GM18520 (cell line): ENCODE results near the gene ACSS1.

Source experiments
- ATAC-seq: cut with Tn5 transposase; IDR thresholded peaks from one replicate; pipeline ENCODE4 v1.9.1; 2021; ENCODE audit not compliant: unreplicated experiment

The ACSS1 gene

GRCh38 chr20:24995741-24996448, 62.0 kb downstream of the ACSS1 start:
- no peak for ATAC-seq

GRCh38 chr20:24994470-24995368, 63.2 kb downstream of the ACSS1 start:
- ATAC-seq, result no peak

GRCh38 chr20:24994186-24994465, 63.8 kb downstream of the ACSS1 start:
- no peak for ATAC-seq

- no peak for ATAC-seq
Observed at GRCh38 chr20:24993337-24994185, 64.4 kb downstream of the ACSS1 start.

GRCh38 chr20:24992487-24993205, 65.3 kb downstream of the ACSS1 start, which contains the start of gene APMAP:
Gene APMAP, minus strand, starts transcription at chr20:24992751. Its CDS starts 63 bp downstream, at chr20:24992688.
- peak; percentile 92 for ATAC-seq

- ATAC-seq, result peak; percentile 5
Observed at GRCh38 chr20:24991897-24992486, 65.9 kb downstream of the ACSS1 start.

GRCh38 chr20:24990810-24991252, 67.1 kb downstream of the ACSS1 start:
- ATAC-seq, result no peak

GRCh38 chr20:24989162-24989561, 68.8 kb downstream of the ACSS1 start:
- ATAC-seq, result no peak

- ATAC-seq, result no peak
Observed at GRCh38 chr20:24987873-24988835, 69.8 kb downstream of the ACSS1 start.

GRCh38 chr20:24987244-24987643, 70.7 kb downstream of the ACSS1 start:
- ATAC-seq, result no peak

GRCh38 chr20:24986436-24987015, 71.4 kb downstream of the ACSS1 start:
- no peak for ATAC-seq

- ATAC-seq, result no peak
Observed at GRCh38 chr20:24985802-24986201, 72.1 kb downstream of the ACSS1 start.

- no peak for ATAC-seq
Observed at GRCh38 chr20:24984961-24985640, 72.8 kb downstream of the ACSS1 start.

- no peak for ATAC-seq
Observed at GRCh38 chr20:24983896-24984295, 74.0 kb downstream of the ACSS1 start.

GRCh38 chr20:24981790-24982189, 76.1 kb downstream of the ACSS1 start:
- no peak for ATAC-seq

GRCh38 chr20:24981282-24981681, 76.7 kb downstream of the ACSS1 start:
- no peak for ATAC-seq

GRCh38 chr20:24980291-24981053, 77.5 kb downstream of the ACSS1 start:
- ATAC-seq, result no peak
